ENCODE results near the gene NSUN5.
"Not testable (repeated sequence)": the region's sequence is repeated elsewhere in the genome, so short reads cannot be mapped to it uniquely, and the experiment has no call there.

GRCh38 chr7:73266719-73267368 lies 41.8 kb downstream of the NSUN5 start:
- not testable (repeated sequence) for TF ChIP-seq POLR2A, CTCF (IDR thresholded peaks at IDR 0.05)

Measured in lower leg skin (tissue), 3 donors.